ENCODE measurements around the gene SPINK4.

The SPINK4 gene

GRCh38 chr9:33260372-33260771, 20.4 kb downstream of the SPINK4 start:
- no peak for DNase-seq

GRCh38 chr9:33263131-33264002, 23.4 kb downstream of the SPINK4 start:
- DNase-seq, result peak; percentile 7 to 12

GRCh38 chr9:33264003-33264472, 24.1 kb downstream of the SPINK4 start:
- peak; percentile 26 to 29 for DNase-seq

GRCh38 chr9:33264473-33265177, 24.7 kb downstream of the SPINK4 start, which contains the start of the genes BAG1 and CHMP5:
TSS of gene BAG1 (minus strand) at chr9:33264708.
TSS of gene CHMP5 (plus strand) at chr9:33265049. CDS start at chr9:33265079, 30 bp downstream.
- peak; percentile 100 for DNase-seq

GRCh38 chr9:33265211-33265865, 25.4 kb downstream of the SPINK4 start:
- no peak for DNase-seq

GRCh38 chr9:33267151-33267767, 27.3 kb downstream of the SPINK4 start:
- no peak for DNase-seq

- no peak for DNase-seq
These were observed 30.2 kb downstream of the SPINK4 start for GRCh38 chr9:33270146-33270545.

GRCh38 chr9:33272061-33272460, 32.1 kb downstream of the SPINK4 start:
- DNase-seq, result no peak

GRCh38 chr9:33273266-33273971, 33.5 kb downstream of the SPINK4 start:
- DNase-seq, result no peak

- DNase-seq, result no peak
These were observed 34.0 kb downstream of the SPINK4 start for GRCh38 chr9:33273972-33274328.

GRCh38 chr9:33277484-33277883, 37.5 kb downstream of the SPINK4 start:
- DNase-seq, result no peak

- DNase-seq, result no peak
These were observed 45.5 kb downstream of the SPINK4 start for GRCh38 chr9:33285502-33285901.

GRCh38 chr9:33287087-33287490, 47.1 kb downstream of the SPINK4 start:
- peak in 1 of 2 experiments; percentile 32 for DNase-seq

- DNase-seq, result no peak
These were observed 48.3 kb downstream of the SPINK4 start for GRCh38 chr9:33288235-33288634.

GRCh38 chr9:33288828-33289483, 49.0 kb downstream of the SPINK4 start:
- peak in 1 of 2 experiments; percentile 5 for DNase-seq

- peak; percentile 30 to 34 for DNase-seq
These were observed 49.5 kb downstream of the SPINK4 start for GRCh38 chr9:33289496-33289895.

- no peak for DNase-seq
These were observed 49.9 kb downstream of the SPINK4 start for GRCh38 chr9:33289936-33290246.

GRCh38 chr9:33290247-33291030, 50.5 kb downstream of the SPINK4 start, which contains the start of gene NFX1:
TSS of gene NFX1 (plus strand) at chr9:33290516. CDS start at chr9:33290573, 57 bp downstream.
- DNase-seq, result peak; percentile 95 to 98

- no peak for DNase-seq
These were observed 51.0 kb downstream of the SPINK4 start for GRCh38 chr9:33291031-33291397.

- no peak for DNase-seq
These were observed 51.9 kb downstream of the SPINK4 start for GRCh38 chr9:33291901-33292300.

- DNase-seq, result no peak
These were observed 53.8 kb downstream of the SPINK4 start for GRCh38 chr9:33293782-33294181.
